ENCODE measurements around the gene TRPM5.

DNA sequence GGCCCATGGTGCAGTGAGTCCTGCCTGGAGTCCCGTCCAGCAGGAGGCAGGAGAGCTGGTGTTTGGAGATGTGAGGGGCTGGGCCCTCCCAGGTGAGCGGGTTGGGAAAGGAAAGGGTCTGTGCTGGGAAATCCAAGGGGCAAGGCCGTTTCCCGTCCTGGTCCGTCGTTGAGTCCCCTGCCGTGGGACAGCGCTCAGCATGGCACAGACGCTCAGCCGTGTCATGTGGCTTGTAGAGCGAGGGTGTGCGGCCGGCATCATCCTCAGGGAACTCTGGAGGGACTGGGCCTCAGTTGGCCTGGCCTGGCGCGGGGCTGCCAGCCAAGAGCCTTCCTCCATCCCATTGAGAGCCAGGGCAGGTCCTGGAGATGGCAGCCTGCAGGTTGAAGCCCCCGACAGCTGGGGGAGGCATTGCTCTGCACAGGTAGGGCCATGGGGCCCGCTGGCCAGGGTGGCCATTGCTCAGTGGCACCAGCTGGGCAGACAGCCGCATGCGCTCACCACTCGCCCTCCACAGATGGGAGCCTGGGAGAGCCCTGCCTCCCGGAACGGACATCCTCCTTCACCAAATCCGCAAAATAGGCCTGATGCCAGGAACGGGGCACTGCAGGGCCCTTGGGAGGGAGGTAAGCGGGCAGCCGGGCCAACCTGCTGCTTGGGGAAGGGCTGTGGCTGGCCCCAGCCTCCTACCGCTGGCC lies 29.2 kb upstream of the TRPM5 start:
- TF ChIP-seq, protein P1, sequence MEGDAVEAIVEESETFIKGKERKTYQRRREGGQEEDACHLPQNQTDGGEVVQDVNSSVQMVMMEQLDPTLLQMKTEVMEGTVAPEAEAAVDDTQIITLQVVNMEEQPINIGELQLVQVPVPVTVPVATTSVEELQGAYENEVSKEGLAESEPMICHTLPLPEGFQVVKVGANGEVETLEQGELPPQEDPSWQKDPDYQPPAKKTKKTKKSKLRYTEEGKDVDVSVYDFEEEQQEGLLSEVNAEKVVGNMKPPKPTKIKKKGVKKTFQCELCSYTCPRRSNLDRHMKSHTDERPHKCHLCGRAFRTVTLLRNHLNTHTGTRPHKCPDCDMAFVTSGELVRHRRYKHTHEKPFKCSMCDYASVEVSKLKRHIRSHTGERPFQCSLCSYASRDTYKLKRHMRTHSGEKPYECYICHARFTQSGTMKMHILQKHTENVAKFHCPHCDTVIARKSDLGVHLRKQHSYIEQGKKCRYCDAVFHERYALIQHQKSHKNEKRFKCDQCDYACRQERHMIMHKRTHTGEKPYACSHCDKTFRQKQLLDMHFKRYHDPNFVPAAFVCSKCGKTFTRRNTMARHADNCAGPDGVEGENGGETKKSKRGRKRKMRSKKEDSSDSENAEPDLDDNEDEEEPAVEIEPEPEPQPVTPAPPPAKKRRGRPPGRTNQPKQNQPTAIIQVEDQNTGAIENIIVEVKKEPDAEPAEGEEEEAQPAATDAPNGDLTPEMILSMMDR (IDR thresholded peaks at IDR 0.05), result no peak
- TF ChIP-seq EP300 (IDR thresholded peaks at IDR 0.05), result no peak
